GM10266 (cell line): ENCODE data around the gene DPYD.

Experiments
- DNase-seq: peaks from one replicate; pipeline ENCODE4 v3.0.0; 2012; ENCODE audit errors: extremely low spot score
- TF ChIP-seq, protein P1 (sequence below): IDR thresholded peaks from 2 replicates; pipeline ENCODE4 v1.5.1; 2012; ENCODE audit warnings: mild to moderate bottlenecking, low read depth; ENCODE audit not compliant: control insufficient read depth, insufficient read depth; ENCODE audit errors: missing control alignments

The DPYD gene

DNA sequence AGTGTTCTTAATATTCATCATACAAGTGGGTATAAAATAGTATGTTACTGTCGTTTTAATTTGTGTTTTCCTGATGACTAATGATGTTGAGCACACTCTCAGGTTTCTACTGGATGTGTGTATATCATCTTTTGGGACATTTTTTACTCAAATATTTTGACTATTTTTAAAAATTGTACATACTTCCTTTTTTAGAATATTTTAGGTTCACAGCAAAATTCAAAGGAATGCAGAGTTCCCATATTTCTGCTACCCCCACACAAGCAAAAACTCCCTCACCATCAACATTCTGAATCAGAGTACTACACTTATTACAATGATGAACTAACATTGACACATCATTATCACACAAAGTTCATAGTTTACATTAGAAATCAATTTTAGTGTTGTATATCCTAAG is 114.5 kb downstream of the DPYD start:
- TF ChIP-seq, protein P1, sequence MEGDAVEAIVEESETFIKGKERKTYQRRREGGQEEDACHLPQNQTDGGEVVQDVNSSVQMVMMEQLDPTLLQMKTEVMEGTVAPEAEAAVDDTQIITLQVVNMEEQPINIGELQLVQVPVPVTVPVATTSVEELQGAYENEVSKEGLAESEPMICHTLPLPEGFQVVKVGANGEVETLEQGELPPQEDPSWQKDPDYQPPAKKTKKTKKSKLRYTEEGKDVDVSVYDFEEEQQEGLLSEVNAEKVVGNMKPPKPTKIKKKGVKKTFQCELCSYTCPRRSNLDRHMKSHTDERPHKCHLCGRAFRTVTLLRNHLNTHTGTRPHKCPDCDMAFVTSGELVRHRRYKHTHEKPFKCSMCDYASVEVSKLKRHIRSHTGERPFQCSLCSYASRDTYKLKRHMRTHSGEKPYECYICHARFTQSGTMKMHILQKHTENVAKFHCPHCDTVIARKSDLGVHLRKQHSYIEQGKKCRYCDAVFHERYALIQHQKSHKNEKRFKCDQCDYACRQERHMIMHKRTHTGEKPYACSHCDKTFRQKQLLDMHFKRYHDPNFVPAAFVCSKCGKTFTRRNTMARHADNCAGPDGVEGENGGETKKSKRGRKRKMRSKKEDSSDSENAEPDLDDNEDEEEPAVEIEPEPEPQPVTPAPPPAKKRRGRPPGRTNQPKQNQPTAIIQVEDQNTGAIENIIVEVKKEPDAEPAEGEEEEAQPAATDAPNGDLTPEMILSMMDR: no peak
- DNase-seq: no peak

DNA sequence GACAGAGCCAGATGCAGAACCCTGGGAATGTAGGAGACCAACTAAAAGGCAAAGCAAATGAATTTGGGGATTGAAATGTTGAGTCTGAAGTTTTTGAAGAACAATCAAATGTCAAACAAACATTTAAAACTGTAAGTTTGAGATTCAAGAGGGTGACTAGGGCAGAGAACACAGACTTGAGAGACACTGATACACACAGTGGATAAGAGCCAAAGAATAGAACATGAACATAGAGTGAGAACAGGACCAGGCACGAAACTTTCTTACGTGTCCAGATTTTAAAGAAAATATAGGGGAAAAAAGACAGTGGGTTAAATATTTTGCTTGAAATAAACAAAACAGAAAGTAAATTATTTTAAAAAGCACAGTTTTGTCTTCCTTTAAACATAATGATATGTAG is 115.7 kb downstream of the DPYD start:
- TF ChIP-seq, protein P1: no peak
- no peak for DNase-seq

DNA sequence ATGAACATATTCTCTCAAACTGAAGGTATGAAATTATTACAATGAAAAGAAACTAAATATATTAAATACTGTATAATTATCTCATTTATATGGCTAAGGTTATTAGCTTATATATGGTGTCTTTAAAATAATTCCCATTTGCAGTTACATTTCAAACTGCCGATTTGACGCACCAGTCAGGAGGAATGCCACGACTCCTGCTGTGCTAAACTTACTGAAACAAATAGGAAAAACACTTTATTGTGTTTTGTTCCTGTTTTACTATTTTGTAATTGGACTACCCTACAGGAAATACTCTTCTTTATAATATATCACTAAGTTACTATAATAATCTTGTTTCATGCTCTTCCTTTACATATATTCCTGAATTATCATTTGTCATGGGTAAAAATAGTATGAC is 117.8 kb downstream of the DPYD start:
- TF ChIP-seq, protein P1: no peak
- no peak for DNase-seq

DNA sequence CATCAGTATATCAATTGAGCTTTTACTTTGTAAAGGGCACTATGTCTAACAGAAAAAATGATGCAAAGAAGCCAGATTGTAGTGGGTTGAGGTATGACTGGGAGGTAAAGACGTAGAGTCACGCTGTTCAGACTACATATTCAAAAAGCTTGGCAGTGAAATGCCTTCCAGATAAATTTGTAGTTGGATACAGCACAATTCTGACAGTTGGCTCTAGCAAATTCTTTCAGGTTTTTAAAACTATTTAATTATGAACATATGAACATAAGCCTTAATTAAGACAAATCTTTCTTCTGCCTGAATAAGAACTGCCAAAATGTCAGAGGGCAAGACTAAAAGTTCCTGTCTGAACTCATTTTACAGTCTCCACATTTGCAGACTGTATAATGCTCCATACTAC is 118.8 kb downstream of the DPYD start:
- no peak for DNase-seq
- TF ChIP-seq, protein P1: no peak

DNA sequence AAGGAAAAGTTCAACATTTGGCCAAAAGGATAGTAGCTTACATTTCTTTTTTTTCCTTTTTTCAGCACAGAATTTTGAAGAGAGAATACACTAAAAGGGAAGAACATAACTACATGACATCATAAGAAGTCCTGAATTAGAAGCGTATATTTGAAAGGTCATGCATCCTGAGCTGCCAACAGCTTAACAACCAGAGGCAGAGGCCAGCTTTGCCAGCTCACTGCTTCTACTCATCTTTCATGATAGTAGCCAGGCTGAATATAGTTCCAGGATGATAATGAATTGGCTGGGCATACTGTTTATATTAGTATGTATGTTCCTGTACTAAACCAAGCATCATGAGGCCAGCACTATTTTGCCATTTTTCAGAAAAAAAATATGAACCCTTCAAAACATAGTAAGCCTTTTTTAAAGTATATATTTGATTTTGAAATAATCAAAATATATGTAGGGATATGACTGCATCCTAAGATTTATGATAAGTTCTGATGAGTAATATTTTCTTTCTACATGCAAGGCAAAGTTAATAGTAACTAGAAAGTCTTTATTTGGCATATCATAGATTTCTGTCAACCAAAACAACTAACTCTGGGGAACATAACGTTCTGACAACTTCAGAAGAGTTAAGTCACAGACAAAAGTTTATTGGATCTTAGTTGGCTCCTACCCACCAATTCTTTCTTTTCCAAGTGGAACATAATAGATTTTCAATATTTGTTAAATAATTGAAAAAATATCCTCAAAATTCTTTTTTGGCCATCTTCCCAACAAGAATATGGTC is 123.2 kb downstream of the DPYD start:
- DNase-seq: no peak
- TF ChIP-seq, protein P1: no peak

DNA sequence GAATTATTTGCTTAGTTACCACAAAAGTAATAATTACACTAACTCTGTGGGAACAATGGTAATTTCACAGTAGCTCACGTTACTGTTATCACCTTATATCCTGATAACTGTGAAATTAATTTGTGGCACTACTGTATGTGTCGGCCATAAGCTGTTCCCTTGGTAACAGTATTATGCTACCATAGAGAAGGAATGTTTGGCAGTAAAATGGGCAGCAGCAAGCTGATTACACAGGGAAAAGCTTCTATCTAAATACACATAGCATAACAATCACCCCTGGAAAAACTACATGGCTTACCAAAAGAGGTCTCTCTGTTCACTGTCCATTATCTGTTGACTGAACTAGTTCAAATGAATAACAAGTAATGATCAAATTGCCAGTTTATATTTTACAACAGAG is 124.1 kb downstream of the DPYD start:
- TF ChIP-seq, protein P1: no peak
- no peak for DNase-seq

DNA sequence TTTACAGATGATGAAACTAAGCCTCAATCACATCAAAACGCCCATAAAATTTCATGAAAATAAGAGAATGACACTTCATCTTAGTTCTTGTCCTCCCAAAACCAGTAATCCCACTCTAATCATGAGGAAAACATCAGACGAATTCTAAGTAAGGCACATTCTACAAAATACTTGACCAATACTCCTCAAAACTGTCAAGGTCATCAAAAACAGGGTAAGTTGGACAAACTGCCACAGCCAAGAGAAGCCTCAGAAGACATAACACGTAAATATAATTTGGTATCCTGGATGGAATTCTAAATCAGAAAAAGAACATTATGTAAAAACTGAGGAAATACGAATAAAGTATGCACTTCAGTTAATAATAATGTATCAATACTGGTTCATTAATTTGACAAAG is 128.2 kb downstream of the DPYD start:
- no peak for DNase-seq
- TF ChIP-seq, protein P1: no peak
